NCI-H446 (cell line): ENCODE measurements around the gene MARCHF10.
A peak's percentile ranks its signal among the peaks of the same experiment; 100 is the strongest.

ENCODE experiments used
- DNase-seq, 2 experiments: peaks; one replicate each; lab custom pipeline; 2025; lab: John Stamatoyannopoulos, UW

MARCHF10 gene

DNA sequence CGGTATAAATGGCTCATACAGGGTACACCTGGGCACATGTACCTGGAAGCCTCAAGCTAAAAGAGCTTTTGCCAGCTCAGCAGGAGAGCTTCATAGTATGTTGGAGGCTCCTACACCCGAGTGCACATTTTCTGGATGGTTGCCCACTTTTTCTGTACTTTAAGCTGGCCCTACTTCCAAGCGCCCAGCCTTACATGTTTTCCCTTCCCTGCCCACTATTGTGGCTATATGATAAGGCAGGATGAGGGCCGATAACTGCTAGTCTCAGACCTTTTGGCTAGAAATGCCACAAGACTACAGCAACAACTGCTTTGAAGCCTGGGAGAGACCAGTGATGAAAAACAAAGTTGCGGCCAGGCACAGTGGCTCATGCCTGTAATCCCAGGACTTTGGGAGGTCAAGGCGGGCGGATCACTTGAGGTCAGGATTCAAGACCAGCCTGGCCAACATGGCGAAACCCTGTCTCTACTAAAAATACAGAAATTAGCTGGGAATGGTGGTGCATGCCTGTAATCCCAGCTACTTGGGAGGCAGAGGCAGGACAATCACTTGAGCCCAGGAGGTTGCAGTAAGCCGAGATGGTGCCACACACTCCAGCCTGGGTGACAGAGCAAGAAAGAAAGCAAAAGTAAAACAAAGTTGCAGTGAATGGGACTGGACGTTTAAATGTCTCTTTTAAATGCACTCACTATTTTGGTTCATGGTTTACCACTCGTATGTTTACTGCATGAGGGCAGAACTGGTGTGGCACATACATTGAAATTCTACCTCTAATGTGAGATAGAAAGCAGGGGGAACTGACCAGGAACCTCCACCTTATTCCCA lies 14.2 kb upstream of the MARCHF10 start:
- peak in 1 of 2 experiments; percentile 17 for DNase-seq

DNA sequence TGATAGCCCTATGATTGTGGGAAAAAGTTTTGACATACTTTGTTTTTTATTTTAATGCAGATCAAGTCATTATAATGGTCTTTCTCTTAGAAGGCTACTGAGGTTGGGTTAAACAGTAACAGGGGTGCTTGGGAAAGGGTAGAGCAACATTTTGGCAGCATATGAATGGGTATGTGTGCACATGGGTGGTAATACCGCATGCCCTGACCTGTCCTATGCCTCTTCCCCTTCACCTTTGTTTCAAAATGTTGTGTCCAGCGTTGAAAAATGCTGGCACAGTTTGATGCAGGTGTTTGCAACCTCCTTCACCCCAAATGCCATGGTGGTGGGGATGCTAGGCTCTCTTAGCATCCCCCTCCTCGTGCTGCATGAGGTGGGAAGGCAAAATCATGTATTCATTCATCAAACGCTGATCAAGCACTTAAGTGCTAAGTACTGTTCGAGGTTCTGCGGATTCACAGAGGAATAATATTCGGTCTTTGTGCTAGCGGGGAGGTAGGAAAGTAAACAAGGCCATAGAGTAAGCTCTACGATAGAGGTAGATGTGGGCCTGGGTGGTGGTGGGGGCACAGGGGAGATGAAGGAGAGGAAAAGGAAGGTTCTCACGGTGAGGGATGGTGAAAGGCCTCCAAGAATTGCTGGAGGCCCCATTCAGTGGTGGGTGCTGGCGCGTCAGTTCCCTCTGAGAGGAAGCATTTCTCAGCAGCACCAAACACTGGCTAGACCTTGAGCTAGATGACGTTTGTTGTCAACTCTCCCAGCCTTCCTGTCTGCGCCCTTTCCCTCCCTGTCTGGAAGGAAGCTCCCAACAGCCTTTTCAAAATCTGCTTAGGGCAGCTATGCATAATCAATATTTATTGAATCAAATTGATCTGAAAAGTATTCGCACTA lies 13.3 kb upstream of the MARCHF10 start:
- no peak for DNase-seq

DNA sequence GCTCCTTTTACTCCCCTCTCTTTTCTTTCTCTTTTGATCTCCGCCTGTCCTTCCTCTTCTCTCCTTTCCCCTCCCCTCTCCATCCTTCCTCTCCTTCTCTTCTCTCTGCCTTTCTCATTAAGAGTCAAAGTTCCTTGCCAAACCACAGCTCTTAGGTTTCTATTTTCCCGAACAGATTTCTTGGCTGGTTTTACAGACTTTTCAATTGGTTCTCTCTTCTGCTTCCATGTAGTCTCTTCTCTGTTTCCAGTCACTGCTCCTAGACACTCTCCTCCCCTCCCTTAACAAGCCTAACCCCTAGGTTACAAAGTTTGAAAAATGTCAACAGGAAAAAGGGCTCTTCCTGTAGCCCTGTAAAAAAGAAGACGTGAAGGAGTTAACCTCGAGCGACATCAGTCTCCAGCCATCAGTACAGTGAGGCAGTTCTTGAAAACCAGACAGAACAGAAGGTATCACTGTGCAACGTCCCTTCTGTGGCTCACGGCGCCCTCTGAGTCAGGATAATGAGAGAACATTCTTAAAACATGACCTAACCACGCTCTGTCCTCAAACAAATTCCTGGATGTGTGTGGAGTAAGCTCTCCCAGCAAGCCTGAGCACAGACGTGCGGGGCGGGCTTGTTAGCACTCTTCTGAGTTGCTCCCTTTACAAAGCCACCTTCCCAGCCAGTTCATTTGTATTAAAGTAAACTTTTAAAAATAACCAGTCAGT lies 11.6 kb upstream of the MARCHF10 start:
- peak in 1 of 2 experiments; percentile 57 for DNase-seq

DNA sequence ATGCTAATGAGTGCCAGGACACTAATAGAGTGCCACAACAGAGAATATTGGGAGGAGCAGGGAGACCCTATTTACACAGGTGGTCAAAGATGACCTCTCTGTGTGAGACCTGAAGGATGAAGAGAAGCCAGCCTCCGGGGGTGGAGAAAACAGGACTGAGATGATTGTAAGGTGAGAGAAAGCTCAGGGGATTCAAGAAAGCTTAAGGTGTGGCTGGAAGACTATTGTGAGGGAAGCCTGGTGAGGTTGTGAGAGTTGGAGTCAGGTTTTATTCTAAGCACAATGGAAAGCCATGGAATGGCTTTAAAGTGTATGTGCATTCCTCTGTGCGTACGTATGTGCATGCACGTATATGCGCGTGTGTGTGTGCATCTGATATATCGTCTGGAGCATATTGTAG lies 10.4 kb upstream of the MARCHF10 start:
- no peak for DNase-seq

DNA sequence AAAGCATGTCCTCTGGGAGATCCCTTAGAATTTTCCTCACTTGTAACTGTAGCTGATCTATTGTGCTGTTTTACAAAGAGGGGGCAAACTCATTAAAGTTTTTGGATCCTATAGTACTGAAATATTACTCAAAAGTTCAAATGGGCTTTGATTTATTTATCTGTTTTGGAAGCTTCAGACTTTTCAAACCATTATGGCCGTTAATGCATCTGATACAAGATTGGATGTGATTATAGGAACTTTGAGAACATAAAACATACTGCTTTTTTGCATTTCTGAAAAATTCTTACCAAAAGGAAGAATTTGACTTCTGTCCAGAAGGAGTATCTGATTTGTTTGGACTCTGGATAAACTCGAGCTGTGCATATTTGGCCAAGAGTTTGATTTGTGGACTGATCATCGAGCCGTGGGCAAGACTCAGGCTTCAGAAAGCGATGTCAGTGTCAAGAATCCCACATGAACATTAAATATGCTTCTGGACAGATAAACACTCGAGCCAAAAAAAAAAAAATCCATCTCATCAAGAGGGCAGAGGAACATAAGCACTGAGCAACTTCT lies 8.2 kb upstream of the MARCHF10 start:
- no peak for DNase-seq

DNA sequence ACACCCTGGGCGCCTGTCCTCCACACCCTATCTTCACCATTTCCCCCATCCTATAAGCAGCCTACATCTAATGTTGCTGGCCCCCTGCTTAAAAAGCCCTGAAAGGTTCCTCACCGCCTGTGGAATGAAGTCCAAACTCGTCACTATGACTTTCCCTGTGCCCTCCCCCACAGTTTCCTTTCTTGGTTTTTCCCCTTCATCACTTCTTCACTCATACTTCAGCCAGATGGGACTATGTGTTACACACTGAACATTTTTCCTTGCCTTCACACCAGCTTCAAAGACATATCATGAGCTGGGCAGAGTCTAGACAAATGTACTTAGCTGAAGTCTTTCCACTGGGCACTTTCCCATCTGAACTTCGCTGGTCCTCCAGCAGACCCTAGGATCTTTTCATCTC lies 1.5 kb upstream of the MARCHF10 start:
- DNase-seq: no peak

DNA sequence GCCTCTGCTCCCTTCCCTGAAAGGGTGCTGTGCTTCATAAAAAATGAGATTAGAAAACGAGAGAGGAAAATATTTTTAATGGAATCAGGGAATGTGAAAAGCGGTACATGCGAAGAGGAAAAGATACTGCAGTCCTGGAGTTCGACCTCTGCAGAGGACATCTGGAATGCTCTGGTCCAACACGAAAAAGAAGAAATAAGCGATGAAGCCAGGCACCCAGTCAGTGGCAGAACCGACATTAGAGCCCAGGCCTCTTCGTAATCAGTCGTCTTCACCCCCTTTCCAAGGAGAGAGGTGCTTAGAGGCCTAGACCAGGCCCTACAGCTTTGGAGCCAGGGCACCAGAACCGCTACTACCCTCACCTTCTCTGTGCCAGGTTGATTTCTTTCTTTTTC lies 459 bp upstream of the MARCHF10 start:
- no peak for DNase-seq

DNA sequence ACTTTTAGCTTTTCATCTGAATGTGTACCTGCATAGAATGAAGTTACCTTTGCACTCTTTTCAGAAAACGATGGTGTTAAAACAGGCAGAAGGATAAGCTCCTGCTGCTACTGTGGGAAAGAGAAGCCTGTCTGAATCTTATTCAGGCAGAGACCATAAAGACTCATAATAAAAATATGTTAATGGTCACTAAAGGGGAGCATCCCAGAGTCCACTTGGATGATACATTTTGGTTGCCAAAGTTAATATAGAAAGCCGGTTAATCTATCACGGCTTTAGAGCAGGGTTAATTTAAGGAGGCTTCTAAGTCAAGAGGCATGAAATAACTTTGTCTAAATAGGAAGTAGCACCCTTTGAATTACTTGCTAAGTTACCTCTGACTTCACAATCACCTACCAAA lies 2.9 kb downstream of the MARCHF10 start:
- no peak for DNase-seq

DNA sequence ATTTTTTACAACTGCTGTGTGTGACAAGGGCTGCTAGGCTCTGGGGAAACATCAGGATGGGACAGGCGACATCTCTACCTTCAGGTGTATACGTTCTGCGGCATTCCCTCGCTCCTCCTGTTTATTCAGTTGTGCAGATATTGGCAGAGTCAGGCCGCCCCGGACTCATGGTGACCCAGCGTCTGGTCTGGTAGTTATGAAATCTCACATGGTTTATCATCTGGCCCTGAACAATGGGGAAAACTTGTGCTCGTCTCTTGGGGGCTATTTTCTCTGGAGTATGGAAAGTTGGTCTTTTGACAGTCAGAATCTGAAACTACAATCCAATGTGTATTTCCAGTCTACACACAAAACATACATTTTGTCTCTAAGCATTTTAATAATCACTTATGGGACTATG lies 3.3 kb downstream of the MARCHF10 start:
- DNase-seq: no peak

DNA sequence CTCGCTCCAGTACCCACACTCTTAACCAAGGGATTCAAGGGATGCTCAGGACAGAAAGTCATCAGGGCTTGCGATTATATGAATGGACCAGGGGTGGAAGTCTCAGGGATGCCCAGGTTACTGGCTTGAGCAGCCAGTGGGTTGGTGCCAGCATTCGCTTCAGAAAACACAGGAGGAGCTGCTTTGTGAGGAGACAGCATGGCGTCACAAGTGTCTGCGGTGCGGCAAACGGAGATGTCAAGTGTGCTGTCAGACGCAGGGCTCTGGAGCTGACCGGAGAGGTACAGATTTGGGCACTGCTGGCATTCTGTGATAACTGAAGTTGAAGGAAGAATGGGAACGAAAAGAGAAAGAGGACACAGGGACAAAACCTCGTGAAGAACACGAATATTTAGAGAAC lies 4.1 kb downstream of the MARCHF10 start:
- DNase-seq: no peak

DNA sequence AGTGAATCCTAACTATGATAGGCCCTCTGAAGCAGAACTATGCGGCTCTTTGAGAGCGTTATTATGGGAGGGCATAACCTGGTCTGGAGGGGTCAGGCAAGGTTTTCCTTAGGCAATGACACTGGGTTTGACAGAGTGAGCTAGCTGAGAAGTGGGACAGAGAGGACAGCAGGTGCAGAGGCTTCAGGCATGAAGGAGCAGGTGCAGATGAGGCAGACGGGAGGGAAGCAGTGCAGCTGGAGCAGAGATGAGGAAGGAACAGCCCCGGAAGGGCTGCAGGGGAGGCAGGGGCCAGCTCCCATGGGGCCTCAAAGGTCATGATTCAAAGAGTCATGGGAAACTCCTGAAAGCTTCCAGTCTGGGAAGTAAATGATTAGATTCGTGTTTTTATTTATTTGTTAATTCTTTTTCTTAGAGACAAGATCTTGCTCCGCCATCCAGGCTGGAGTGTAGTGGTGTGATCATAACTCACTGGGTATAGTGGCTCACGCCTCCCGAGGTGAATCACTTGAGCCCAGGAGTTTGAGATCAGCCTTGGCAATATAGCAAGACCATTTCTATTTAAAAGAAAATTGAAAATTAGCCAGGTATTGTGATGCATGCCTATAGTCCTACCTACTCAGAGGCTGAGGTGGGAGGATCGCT lies 5.4 kb downstream of the MARCHF10 start:
- no peak for DNase-seq

DNA sequence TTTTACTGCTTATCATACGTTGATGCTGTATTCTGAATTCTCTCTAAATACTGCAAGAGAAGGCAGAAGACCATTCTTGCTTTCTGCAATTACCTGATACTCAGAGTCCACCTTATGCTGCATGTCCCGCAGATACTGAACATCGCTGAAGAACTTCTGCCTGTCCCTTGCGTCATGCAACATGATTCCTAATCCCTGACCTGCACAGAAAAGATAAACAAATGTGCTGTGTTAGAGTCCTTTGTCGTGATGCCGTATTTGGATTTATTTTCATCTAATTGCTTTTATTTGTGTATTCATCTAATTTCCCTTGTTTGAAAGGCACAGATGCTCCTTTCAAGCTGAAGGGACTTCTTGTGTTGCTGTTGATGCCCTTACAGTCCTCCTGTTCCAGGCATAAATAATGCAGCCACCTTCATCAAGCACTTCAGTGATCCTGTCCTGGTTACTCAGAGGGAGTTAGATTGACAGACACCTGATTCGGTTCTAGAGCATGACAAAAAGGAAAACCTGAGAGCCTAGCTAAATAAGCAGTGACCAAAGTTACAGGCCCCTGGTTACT lies 6.5 kb downstream of the MARCHF10 start:
- no peak for DNase-seq

DNA sequence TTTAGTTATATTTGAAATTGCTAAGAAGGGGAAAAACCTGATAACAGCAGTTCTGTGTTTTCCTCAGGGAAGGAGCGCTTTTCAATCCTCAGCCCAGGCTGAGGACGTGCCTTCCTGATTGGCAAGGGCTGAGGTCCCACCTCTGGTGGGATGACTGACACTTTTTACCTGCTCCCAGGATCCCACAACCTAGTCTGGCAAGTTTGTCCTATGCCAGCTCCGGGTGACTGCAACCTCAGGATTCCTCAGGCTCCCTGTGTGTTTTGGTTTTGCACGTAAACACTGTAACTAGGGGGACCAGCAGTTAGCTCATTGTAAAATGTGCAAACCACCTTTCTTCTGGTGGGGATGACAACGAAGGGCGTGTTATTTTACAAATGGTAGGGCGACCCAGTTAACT lies 7.5 kb downstream of the MARCHF10 start:
- no peak for DNase-seq

DNA sequence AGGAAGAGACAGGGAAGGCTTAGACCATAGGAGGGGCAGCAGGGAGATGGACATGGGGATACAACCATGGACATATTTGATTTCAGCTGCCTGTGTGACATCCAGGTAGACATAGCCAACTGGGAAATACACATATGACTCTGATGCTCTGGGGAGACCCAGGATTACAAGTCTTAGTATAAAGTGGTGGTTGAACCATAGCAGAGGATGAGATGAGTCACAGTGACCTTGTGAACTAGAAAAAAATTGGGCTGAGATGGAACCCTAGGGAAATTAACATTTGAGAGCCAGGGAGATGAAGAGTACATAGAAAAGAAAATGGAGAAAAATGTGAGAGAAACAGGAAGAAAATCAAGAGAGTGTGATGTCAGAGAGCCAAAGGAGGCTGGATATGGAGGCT lies 10.2 kb downstream of the MARCHF10 start:
- DNase-seq: no peak

DNA sequence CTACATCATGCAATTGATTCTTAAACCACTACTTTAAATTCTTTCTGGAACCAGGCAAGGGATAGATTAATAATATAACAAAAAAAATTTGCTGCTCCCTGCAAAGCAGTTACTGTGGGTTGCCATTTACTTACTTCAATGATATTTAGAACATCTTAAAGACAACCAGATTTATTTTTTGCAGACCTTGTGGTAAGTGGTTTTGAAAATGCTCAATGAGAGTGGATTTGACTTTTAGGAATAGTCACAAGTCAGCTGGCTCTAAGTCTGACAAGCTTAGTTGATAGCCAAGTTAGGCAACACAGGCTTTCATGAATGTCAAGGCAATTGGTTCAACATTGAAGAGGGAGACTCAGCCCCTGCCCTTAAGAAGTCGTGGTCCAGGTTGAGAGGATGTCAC lies 11.8 kb downstream of the MARCHF10 start:
- no peak for DNase-seq

DNA sequence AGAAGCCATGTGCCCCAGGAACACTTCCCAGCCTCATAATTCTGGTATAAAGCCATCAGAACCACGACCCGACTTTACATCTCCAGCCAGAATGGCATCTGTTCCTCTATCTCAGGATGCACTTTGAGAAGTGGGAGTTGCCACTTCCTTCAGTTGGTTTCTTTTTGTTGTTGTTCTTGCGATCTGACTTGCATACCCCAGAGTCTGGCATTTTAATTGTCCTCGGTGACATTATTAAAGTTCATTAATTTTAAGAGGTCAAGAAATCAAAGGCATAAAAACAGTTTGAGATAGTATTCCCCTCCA lies 13.5 kb downstream of the MARCHF10 start:
- DNase-seq: no peak

DNA sequence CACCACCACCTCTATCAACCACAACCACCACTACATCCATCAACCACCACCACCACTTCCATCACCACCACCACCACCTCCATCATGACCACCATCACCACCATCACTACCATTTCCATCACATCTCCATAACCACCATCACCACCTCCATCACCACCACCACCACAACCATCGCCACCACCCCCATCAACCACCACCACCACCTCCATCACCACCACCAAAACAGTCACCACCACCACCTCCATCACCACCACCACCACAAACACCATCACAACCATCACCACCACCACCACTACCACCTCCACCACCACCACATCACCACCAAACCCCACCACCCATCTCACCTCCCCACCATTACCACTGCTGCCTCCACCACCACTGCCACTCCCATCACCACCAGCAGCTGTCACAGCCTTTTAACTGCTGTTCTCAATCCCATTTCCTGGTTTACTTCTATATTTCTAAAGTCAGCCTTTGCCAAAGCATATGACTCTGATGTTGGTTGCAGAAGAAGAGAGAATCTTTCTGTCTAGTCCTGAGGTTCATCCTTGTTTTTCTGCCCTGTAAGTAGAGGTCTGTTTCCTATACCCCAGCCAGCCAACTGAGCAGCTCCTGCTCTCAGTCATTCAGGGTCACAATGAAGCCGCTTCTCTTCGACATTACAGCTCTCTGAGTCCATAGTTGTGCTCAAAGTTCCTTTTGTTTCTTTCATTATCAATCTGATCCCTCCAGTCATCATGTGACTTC lies 14.0 kb downstream of the MARCHF10 start:
- DNase-seq: no peak

DNA sequence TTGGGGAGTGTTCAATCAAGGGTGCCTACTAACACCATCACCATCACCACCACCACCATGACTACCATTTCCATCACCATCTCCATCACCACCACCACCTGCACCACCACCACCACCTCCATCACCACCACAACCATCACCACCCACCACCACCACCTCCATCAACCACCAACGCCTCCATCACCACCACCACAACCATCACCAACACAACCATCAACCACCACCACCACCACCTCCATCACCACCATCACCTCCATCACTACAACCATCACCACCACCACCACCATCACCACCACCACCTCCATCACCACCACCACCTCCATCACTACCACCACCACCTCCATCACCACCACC lies 15.7 kb downstream of the MARCHF10 start:
- DNase-seq: no peak

DNA sequence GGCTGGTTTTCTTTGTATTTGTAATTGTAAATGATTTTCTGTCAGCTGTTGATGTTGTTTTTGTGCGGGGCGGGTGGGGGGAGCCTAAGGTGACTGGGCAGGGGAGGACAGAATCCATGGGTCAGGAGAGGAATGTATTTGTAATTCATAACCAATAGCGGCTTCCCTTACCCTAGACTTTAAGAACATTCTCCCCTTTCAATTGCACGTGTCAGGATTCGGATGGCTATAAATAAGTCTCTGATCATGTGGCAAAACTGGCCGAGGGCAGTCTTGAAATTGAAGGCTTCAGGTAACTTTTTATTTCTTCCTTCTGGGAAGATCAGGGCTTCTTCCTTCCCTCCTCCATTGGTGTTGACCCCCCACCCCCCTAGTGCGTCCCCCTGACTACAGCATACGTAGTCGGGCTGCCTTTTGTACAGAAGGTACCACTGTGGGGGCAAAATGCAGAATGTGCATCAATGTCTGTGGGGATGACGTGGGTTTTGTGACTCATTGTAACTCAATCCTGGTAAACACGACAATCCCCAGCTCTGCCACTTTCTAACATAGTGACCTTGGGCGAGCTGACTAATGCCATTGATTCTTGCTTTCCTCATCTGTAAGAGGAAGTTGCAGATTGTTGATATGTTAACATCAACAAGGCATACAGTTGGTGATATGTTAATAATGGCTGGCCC lies 16.2 kb downstream of the MARCHF10 start:
- no peak for DNase-seq

DNA sequence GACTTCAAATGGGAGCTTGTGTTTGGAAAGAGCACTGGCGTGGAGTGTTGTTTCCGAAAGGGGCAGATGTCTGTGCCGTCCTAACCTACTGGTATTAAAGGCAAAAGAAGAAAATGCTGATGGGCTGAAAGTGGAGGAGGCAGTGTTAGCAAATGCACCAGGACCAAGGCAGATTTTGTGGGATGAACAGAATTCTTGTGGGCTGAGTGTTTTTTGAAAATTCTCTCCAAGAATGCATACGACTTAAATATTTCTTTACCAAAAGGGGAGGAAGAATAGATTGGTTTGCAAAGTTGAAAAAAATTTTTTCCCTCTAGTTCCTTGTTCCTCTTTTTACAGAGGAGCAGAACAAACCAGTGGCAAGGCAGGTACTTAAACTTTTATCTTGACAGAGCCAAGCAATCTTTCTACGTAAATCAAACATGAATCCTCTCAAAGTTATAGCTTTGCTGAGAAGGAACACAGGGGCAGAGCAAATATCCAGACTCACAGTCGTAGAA lies 16.8 kb downstream of the MARCHF10 start:
- no peak for DNase-seq
